Transverse colon (tissue), 3 donors: ENCODE measurements around the gene BAIAP3.
"Not testable (repeated sequence)": the region's sequence is repeated elsewhere in the genome, so short reads cannot be mapped to it uniquely, and the experiment has no call there.

Experiments
- EP300 ChIP-seq: sonication (generic); formaldehyde crosslinking; IDR thresholded peaks from one replicate; pipeline ENCODE4 v1.6.1; 2017; ENCODE audit warnings: antibody characterized with exemption, low read depth
- POLR2A ChIP-seq: fragments of 450-650 bp; IDR thresholded peaks from one replicate; pipeline ENCODE4 v1.6.1; 2016; ENCODE audit warnings: antibody characterized with exemption, mild to moderate bottlenecking, moderate library complexity
- TF ChIP-seq, protein P1 (sequence below), 5 experiments: fragments of 200-600 bp in 3 of 5; fragments of 450-650 bp in 2 of 5; sonication (generic) in 3 of 5; IDR thresholded peaks; 1 replicate in 2 of 5; 2 replicates in 3 of 5; pipeline ENCODE4 v1.5.1; 2016 to 2017; ENCODE audit warnings: antibody characterized with exemption in 5 of 5, inconsistent platforms in 3 of 5, mild to moderate bottlenecking in 2 of 5, moderate library complexity in 1 of 5

- TF ChIP-seq POLR2A, EP300: not testable (repeated sequence)
- TF ChIP-seq, protein P1, sequence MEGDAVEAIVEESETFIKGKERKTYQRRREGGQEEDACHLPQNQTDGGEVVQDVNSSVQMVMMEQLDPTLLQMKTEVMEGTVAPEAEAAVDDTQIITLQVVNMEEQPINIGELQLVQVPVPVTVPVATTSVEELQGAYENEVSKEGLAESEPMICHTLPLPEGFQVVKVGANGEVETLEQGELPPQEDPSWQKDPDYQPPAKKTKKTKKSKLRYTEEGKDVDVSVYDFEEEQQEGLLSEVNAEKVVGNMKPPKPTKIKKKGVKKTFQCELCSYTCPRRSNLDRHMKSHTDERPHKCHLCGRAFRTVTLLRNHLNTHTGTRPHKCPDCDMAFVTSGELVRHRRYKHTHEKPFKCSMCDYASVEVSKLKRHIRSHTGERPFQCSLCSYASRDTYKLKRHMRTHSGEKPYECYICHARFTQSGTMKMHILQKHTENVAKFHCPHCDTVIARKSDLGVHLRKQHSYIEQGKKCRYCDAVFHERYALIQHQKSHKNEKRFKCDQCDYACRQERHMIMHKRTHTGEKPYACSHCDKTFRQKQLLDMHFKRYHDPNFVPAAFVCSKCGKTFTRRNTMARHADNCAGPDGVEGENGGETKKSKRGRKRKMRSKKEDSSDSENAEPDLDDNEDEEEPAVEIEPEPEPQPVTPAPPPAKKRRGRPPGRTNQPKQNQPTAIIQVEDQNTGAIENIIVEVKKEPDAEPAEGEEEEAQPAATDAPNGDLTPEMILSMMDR (IDR thresholded peaks at IDR 0.05), result not testable (repeated sequence)
Observed at GRCh38 chr16:1296688-1297017, 36.8 kb upstream of the BAIAP3 start.
